Measurements from ENCODE around the gene OR3A2.

DNA sequence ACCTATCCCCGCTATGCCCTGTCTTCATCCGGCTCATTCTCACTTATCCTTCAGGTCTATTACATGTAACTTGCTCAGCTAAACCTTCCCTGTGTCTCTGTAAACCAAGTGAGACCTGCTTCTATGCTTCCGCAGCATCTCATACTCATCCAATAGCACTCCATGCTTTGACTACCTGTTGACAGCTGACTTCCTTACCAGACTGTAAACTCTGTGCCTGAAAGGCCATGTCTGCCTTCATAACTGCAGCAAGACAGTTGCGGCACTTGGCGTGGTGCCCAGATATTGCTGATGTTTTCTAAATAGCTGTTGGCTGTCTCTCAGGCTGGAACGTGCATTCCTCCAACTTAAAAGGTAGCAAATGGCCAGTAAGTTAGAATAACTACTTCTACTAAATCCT, 13.9 kb upstream of the OR3A2 start:
- TF ChIP-seq, protein P1, sequence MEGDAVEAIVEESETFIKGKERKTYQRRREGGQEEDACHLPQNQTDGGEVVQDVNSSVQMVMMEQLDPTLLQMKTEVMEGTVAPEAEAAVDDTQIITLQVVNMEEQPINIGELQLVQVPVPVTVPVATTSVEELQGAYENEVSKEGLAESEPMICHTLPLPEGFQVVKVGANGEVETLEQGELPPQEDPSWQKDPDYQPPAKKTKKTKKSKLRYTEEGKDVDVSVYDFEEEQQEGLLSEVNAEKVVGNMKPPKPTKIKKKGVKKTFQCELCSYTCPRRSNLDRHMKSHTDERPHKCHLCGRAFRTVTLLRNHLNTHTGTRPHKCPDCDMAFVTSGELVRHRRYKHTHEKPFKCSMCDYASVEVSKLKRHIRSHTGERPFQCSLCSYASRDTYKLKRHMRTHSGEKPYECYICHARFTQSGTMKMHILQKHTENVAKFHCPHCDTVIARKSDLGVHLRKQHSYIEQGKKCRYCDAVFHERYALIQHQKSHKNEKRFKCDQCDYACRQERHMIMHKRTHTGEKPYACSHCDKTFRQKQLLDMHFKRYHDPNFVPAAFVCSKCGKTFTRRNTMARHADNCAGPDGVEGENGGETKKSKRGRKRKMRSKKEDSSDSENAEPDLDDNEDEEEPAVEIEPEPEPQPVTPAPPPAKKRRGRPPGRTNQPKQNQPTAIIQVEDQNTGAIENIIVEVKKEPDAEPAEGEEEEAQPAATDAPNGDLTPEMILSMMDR (IDR thresholded peaks at IDR 0.05) = no peak
- TF ChIP-seq POLR2A (IDR thresholded peaks at IDR 0.05) = no peak
